ENCODE results near the gene DXO.

DNA sequence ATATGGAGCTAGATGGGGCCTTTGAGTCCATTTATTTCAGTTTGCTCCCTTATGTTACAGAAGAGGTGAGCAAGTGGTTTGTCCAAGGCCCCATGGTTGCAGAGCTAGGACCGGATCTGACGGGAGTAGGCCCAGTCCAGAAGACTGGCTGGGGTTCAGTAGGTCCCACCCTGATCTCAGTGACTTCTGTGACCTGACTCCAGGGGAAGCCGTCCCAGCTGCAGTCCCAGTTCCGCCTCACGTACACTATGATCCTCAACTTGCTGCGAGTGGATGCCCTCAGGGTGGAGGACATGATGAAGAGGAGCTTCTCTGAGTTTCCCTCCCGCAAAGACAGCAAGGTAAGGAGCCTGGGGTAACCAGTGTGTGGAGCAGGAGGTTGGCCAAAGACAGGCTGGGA is 5.4 kb downstream of the DXO start:
- TF ChIP-seq, protein P1, sequence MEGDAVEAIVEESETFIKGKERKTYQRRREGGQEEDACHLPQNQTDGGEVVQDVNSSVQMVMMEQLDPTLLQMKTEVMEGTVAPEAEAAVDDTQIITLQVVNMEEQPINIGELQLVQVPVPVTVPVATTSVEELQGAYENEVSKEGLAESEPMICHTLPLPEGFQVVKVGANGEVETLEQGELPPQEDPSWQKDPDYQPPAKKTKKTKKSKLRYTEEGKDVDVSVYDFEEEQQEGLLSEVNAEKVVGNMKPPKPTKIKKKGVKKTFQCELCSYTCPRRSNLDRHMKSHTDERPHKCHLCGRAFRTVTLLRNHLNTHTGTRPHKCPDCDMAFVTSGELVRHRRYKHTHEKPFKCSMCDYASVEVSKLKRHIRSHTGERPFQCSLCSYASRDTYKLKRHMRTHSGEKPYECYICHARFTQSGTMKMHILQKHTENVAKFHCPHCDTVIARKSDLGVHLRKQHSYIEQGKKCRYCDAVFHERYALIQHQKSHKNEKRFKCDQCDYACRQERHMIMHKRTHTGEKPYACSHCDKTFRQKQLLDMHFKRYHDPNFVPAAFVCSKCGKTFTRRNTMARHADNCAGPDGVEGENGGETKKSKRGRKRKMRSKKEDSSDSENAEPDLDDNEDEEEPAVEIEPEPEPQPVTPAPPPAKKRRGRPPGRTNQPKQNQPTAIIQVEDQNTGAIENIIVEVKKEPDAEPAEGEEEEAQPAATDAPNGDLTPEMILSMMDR (IDR thresholded peaks at IDR 0.05) = no peak
- TF ChIP-seq NR2C2 (CRISPR knock-in tag; IDR thresholded peaks at IDR 0.05) = no peak
- no peak for TF ChIP-seq ELF4 (CRISPR knock-in tag; IDR thresholded peaks at IDR 0.05; ENCODE audit: low read depth)
- TF ChIP-seq JUN (CRISPR knock-in tag; IDR thresholded peaks at IDR 0.05) = no peak
- TF ChIP-seq OVOL2 (CRISPR knock-in tag; IDR thresholded peaks at IDR 0.05; ENCODE audit: borderline replicate concordance) = no peak
- TF ChIP-seq CREM (CRISPR knock-in tag; IDR thresholded peaks at IDR 0.05) = no peak
- TF ChIP-seq, protein P2, sequence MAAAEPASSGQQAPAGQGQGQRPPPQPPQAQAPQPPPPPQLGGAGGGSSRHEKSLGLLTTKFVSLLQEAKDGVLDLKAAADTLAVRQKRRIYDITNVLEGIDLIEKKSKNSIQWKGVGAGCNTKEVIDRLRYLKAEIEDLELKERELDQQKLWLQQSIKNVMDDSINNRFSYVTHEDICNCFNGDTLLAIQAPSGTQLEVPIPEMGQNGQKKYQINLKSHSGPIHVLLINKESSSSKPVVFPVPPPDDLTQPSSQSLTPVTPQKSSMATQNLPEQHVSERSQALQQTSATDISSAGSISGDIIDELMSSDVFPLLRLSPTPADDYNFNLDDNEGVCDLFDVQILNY (CRISPR knock-in tag; IDR thresholded peaks at IDR 0.05) = no peak
- TF ChIP-seq IRF2 (CRISPR knock-in tag; IDR thresholded peaks at IDR 0.05; ENCODE audit: borderline replicate concordance, low read depth) = no peak
- TF ChIP-seq, protein P3, sequence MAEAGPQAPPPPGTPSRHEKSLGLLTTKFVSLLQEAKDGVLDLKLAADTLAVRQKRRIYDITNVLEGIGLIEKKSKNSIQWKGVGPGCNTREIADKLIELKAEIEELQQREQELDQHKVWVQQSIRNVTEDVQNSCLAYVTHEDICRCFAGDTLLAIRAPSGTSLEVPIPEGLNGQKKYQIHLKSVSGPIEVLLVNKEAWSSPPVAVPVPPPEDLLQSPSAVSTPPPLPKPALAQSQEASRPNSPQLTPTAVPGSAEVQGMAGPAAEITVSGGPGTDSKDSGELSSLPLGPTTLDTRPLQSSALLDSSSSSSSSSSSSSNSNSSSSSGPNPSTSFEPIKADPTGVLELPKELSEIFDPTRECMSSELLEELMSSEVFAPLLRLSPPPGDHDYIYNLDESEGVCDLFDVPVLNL (CRISPR knock-in tag; IDR thresholded peaks at IDR 0.05; ENCODE audit: borderline replicate concordance, low read depth) = no peak
- TF ChIP-seq, protein P4, sequence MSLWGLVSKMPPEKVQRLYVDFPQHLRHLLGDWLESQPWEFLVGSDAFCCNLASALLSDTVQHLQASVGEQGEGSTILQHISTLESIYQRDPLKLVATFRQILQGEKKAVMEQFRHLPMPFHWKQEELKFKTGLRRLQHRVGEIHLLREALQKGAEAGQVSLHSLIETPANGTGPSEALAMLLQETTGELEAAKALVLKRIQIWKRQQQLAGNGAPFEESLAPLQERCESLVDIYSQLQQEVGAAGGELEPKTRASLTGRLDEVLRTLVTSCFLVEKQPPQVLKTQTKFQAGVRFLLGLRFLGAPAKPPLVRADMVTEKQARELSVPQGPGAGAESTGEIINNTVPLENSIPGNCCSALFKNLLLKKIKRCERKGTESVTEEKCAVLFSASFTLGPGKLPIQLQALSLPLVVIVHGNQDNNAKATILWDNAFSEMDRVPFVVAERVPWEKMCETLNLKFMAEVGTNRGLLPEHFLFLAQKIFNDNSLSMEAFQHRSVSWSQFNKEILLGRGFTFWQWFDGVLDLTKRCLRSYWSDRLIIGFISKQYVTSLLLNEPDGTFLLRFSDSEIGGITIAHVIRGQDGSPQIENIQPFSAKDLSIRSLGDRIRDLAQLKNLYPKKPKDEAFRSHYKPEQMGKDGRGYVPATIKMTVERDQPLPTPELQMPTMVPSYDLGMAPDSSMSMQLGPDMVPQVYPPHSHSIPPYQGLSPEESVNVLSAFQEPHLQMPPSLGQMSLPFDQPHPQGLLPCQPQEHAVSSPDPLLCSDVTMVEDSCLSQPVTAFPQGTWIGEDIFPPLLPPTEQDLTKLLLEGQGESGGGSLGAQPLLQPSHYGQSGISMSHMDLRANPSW (CRISPR knock-in tag; conservative IDR thresholded peaks at IDR 0.05; ENCODE audit: low read depth) = no peak
- no peak for TF ChIP-seq SOX15 (CRISPR knock-in tag; IDR thresholded peaks at IDR 0.05)
- no peak for TF ChIP-seq TCF7 (CRISPR knock-in tag; IDR thresholded peaks at IDR 0.05; ENCODE audit: low read depth)
- TF ChIP-seq, protein P5, sequence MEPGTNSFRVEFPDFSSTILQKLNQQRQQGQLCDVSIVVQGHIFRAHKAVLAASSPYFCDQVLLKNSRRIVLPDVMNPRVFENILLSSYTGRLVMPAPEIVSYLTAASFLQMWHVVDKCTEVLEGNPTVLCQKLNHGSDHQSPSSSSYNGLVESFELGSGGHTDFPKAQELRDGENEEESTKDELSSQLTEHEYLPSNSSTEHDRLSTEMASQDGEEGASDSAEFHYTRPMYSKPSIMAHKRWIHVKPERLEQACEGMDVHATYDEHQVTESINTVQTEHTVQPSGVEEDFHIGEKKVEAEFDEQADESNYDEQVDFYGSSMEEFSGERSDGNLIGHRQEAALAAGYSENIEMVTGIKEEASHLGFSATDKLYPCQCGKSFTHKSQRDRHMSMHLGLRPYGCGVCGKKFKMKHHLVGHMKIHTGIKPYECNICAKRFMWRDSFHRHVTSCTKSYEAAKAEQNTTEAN (CRISPR knock-in tag; IDR thresholded peaks at IDR 0.05) = no peak
